Spleen (tissue), 11 donors: ENCODE results near the gene ST6GAL1. TPM values are rescaled to one million over a fixed set of nuclear protein-coding genes. Genes with fewer than 3 reads are reported as not detected.

Source experiments
- DNase-seq: peaks from one replicate; pipeline ENCODE4 v3.0.0-alpha.2; 2020
- H3K27ac ChIP-seq, 8 donors: fragments of 200-600 bp; sonication (generic) in 7 of 8; 1 replicate in 4 of 8; 2 replicates in 4 of 8; pipeline versions ENCODE4 v1.5.0 to v1.8.0; 2016 to 2021; ENCODE audit warnings: inconsistent platforms in 4 of 8, mild to moderate bottlenecking in 4 of 8, moderate library complexity in 1 of 8
- H3K27me3 ChIP-seq, 7 donors: fragments of 200-600 bp; sonication (generic) in 6 of 7; replicated peaks in 1 of 7; 1 replicate in 4 of 7; 2 replicates in 3 of 7; pipeline versions ENCODE4 v1.5.0 to v1.8.0; 2016 to 2021; ENCODE audit warnings: inconsistent platforms in 3 of 7, mild to moderate bottlenecking in 1 of 7
- H3K36me3 ChIP-seq, 6 donors: fragments of 200-600 bp; sonication (generic) in 5 of 6; 1 replicate in 4 of 6; 2 replicates in 2 of 6; pipeline versions ENCODE4 v1.5.0 to v1.8.0; 2016 to 2021; ENCODE audit warnings: inconsistent platforms in 2 of 6
- H3K4me1 ChIP-seq, 6 donors: fragments of 200-600 bp; sonication (generic) in 5 of 6; 1 replicate in 3 of 6; 2 replicates in 3 of 6; pipeline versions ENCODE4 v1.5.0 to v1.8.0; 2016 to 2021; ENCODE audit warnings: inconsistent platforms in 3 of 6
- H3K4me3 ChIP-seq, 8 donors: fragments of 200-600 bp; sonication (generic) in 7 of 8; 1 replicate in 4 of 8; 2 replicates in 4 of 8; pipeline versions ENCODE4 v1.5.0 to v1.8.0; 2016 to 2021; ENCODE audit warnings: inconsistent platforms in 4 of 8, mild to moderate bottlenecking in 4 of 8, moderate library complexity in 2 of 8
- H3K9me3 ChIP-seq, 8 donors: fragments of 200-600 bp; sonication (generic) in 7 of 8; 1 replicate in 4 of 8; 2 replicates in 4 of 8; pipeline versions ENCODE4 v1.5.0 to v1.8.0; 2016 to 2021; ENCODE audit warnings: inconsistent platforms in 4 of 8
- POLR2A ChIP-seq, 3 donors: fragments of 450-650 bp; IDR thresholded peaks; one replicate each; pipeline ENCODE4 v1.5.1; 2017; ENCODE audit warnings: antibody characterized with exemption in 3 of 3, mild to moderate bottlenecking in 1 of 3
- POLR2AphosphoS5 ChIP-seq, 3 donors: sonication (generic); formaldehyde crosslinking; IDR thresholded peaks; one replicate each; pipeline ENCODE4 v1.5.1; 2017; ENCODE audit warnings: antibody characterized with exemption in 3 of 3
- WGBS, 5 donors: extraction: QIAGEN DNeasy Blood & Tissue Kit in 3 of 5; methylation state at CpG; one replicate each; pipeline versions ENCODE4 v1.1.5 to v1.1.7; 2013 to 2018; 5-methylcytosine and 5-hydroxymethylcytosine counted together
- intact Hi-C: fragments of 100-400 bp; cut with DNase I; formaldehyde crosslinking; loops from one replicate; pipeline ENCODE4 v1.15.0; 2023; ENCODE audit warnings: low total_unique reads
- polyA plus RNA-seq, 3 donors: library from polyadenylated mRNA; stranded (reverse); fragments of 200-250 nt; gene quantifications; one replicate each; pipeline ENCODE4 v1.2.1, GENCODE V29; 2013
- total RNA-seq, 7 donors: library from RNA; depleted of rRNA in 3 of 7; stranded (reverse); fragments of >200 nt in 3 of 7; fragmentation: NEBNext Ultra II Directional in 4 of 7; extraction: Animal tissue kit (Norgen Biotek cat#: 25700) in 4 of 7; gene quantifications; one replicate each; pipeline versions ENCODE4 v1.1.0 to v1.2.1, GENCODE V29; 2016 to 2021
- TF ChIP-seq, protein P1 (sequence below), 11 experiments: fragments of 200-600 bp in 7 of 11; fragments of 450-650 bp in 4 of 11; sonication (generic) in 4 of 11; IDR thresholded peaks in 8 of 11; conservative IDR thresholded peaks in 3 of 11; 1 replicate in 7 of 11; 2 replicates in 4 of 11; pipeline versions ENCODE4 v1.4.0 to v1.8.0; 2016 to 2021; ENCODE audit warnings: antibody characterized with exemption in 11 of 11, inconsistent platforms in 4 of 11, mild to moderate bottlenecking in 1 of 11
- donor health status: healthy with polysubstance abuse.
- donor health status: DM: no; HTN: no; CAD: no; lungs with moderate emphysema.
- donor health status: DM: no; HTN: no; CAD: no.
- donor health status: Bipolar disorder and iron deficiency.
- donor health status: healthy.
- donor health status: DM: no; HTN: no; CAD: no.
- donor health status: DM: yes; HTN: yes; CAD: no.

ST6GAL1 gene
- total and polyA plus RNA-seq, 10 donors: 46.7 to 247 (median 187) TPM

DNA sequence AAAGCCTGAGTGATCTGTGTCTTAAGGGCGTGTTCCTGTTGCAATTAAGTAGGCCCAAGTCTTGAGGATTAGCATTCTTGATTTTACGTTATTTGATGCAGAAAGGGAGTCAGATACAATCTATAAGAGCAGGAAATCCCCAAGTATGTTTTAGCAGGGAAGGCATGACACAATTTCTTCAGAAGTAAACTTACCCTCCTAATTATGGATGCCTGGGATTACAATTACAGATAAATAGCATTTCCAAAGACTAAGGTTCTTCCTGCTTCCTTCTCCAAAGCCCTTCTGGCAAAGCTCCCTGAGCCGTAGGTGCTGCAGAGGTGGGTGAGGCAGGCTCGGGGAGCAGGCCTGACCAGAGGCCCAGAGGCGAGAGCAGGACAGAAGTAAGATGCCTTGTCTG is 34.9 kb upstream of the ST6GAL1 start:
- intact Hi-C loops: no loop called here
- H3K27me3 ChIP-seq: no peaks in the 10 kb centered on the region
- no peak overlapping the region for H3K4me3 ChIP-seq
- DNase-seq: no peak
- TF ChIP-seq POLR2A (IDR thresholded peaks at IDR 0.05) (no peak), POLR2AphosphoS5 (IDR thresholded peaks at IDR 0.05) (no peak)
- TF ChIP-seq, protein P1, sequence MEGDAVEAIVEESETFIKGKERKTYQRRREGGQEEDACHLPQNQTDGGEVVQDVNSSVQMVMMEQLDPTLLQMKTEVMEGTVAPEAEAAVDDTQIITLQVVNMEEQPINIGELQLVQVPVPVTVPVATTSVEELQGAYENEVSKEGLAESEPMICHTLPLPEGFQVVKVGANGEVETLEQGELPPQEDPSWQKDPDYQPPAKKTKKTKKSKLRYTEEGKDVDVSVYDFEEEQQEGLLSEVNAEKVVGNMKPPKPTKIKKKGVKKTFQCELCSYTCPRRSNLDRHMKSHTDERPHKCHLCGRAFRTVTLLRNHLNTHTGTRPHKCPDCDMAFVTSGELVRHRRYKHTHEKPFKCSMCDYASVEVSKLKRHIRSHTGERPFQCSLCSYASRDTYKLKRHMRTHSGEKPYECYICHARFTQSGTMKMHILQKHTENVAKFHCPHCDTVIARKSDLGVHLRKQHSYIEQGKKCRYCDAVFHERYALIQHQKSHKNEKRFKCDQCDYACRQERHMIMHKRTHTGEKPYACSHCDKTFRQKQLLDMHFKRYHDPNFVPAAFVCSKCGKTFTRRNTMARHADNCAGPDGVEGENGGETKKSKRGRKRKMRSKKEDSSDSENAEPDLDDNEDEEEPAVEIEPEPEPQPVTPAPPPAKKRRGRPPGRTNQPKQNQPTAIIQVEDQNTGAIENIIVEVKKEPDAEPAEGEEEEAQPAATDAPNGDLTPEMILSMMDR (IDR thresholded peaks at IDR 0.05 in 8 of 11, conservative IDR thresholded peaks at IDR 0.05 in 3 of 11): no peak
- no peak overlapping the region for H3K27ac ChIP-seq
- H3K4me1 ChIP-seq: no peaks in the 10 kb centered on the region
- no peaks in the 10 kb centered on the region for H3K9me3 ChIP-seq
- no peaks in the 10 kb centered on the region for H3K36me3 ChIP-seq
- 82 to 95% (median 94%) methylated on average over 5 of the region's 5 CpGs for WGBS, 5 donors

DNA sequence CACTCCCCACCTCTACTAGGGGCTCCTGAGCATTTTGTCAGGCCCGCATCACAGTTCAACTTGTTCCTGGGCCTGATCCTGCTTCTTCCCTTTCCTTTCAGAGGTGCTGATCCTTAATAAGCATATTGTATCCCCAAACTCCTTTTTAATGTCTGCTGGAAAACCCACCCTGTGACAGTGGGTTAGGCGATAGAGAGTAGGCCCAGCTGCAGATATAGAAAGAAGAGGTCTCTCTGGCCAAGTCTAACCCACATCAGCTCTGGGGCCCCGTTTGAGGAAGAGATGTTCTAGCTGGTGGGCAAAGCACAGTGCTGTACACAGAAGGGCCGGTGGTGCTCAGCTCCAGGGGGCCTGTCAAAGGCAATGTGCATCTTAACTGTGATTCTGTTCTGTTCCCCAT is 34.3 kb upstream of the ST6GAL1 start:
- intact Hi-C loops: no loop called here
- Histone ChIP-seq H3K9me3 (no peaks in the 10 kb centered on the region), H3K4me1 (peaks cover 0 to 6% (median 2%) of the 10 kb centered on the region in 6 donors), H3K27ac (no peak overlapping the region), H3K4me3 (no peak overlapping the region), H3K27me3 (no peaks in the 10 kb centered on the region), H3K36me3 (no peaks in the 10 kb centered on the region)
- no peak for DNase-seq
- TF ChIP-seq POLR2AphosphoS5 (IDR thresholded peaks at IDR 0.05) (no peak), POLR2A (IDR thresholded peaks at IDR 0.05) (no peak)
- TF ChIP-seq, protein P1 (IDR thresholded peaks at IDR 0.05 in 8 of 11, conservative IDR thresholded peaks at IDR 0.05 in 3 of 11): no peak
- 92 to 99% (median 96%) methylated on average over 4 of the region's 4 CpGs for WGBS, 5 donors

- peaks cover 0 to 14% (median 6%) of the 10 kb centered on the region in 6 donors for H3K4me1 ChIP-seq
- H3K36me3 ChIP-seq: no peaks in the 10 kb centered on the region
- H3K27me3 ChIP-seq: no peaks in the 10 kb centered on the region
- no peak for DNase-seq
- 71 to 93% (median 88%) methylated on average over 4 of the region's 4 CpGs for WGBS, 5 donors
- H3K9me3 ChIP-seq: no peaks in the 10 kb centered on the region
- TF ChIP-seq POLR2AphosphoS5 (IDR thresholded peaks at IDR 0.05): no peak
- TF ChIP-seq POLR2A (IDR thresholded peaks at IDR 0.05): no peak
- TF ChIP-seq, protein P1 (IDR thresholded peaks at IDR 0.05 in 8 of 11, conservative IDR thresholded peaks at IDR 0.05 in 3 of 11): no peak
- H3K4me3 ChIP-seq: no peak overlapping the region
- H3K27ac ChIP-seq: no peak overlapping the region
- intact Hi-C loops: no loop called here
These were observed 33.5 kb upstream of the ST6GAL1 start for GRCh38 chr3:186896875-186897274.

DNA sequence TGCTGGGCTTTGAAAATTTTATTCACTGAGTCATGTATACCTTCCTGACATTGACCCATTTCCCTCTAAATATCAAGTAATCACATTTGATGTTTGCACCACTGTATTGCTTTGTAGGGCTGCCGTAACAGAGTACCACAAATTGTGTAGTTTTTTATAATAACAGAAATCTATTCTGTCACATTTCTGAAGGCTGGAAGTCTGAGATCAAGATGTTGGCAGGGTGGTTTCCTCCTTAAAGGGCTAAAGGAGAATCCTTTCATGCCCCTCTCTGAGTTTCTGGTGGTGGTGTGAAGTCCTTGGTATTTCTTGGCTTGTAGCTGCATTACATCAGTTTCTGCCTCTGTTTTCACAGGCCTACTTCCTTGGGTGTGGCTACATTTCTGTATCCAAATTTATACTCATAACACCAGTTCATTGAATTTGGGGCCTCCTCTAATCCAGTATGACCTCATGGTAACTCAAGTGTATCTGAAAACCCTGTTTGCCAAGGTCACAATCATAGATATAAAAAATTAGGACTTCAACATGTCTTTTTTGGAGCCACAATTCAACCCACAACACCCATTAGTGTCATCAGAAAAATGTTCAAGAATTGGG is 29.1 kb upstream of the ST6GAL1 start:
- peaks cover 0 to 28% (median 12%) of the 10 kb centered on the region in 8 donors for H3K9me3 ChIP-seq
- H3K27me3 ChIP-seq: no peaks in the 10 kb centered on the region
- peaks cover 0 to 16% (median 6%) of the 10 kb centered on the region in 6 donors for H3K4me1 ChIP-seq
- no peaks in the 10 kb centered on the region for H3K36me3 ChIP-seq
- no peak overlapping the region for H3K4me3 ChIP-seq
- TF ChIP-seq POLR2AphosphoS5 (IDR thresholded peaks at IDR 0.05): no peak
- TF ChIP-seq, protein P1 (IDR thresholded peaks at IDR 0.05 in 8 of 11, conservative IDR thresholded peaks at IDR 0.05 in 3 of 11): no peak
- no peak for TF ChIP-seq POLR2A (IDR thresholded peaks at IDR 0.05)
- intact Hi-C loops: no loop called here
- H3K27ac ChIP-seq: peak overlapping the region in 3 of 8 donors; percentile 1 to 37 (median 23)
- WGBS, 5 donors: 80 to 91% (median 81%) methylated on average over 1 of the region's 1 CpG
- no peak for DNase-seq
